ENCODE data around the gene TTLL11. TPM values are rescaled to one million over a fixed set of nuclear protein-coding genes. Genes with fewer than 3 reads are reported as not detected.

Gene TTLL11
- total RNA-seq, 1 experiment from 2014 or later: 7.1 TPM

DNA sequence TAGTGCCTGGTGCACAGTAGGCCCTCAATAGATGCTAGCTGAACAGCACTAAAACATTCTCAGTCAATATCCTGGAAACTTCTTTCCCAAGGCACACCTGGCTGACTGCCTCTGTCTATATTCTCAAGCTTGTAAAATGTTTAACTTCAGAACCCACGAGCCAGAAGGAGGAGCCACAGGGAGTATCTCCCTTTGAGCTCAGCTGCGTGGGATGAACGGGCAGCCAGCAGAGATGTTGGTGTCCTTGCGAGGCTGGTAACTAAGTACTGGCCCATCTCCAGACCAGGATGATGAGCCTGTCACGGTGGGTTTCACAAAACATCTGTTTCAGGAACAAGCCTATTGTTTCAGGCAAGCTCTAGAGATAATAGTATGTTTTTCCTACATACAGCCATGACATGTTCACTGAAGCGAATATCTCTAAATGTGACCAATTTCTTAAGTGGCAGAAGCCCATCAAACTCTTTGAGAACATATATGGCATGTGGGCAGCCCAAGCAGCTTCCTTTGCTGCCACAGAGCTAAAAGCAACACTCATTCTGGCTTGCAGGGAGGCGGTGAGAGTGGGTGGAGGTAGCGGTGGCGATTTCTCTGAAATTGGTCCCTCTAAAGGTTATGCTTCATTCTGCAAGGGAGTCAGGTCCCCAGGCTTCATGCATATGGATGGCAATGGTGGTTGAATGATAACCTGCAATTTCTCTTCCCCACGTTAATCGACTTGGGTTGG, 206.2 kb downstream of the TTLL11 start:
- no peak for DNase-seq (ENCODE audit: low read depth)

DNA sequence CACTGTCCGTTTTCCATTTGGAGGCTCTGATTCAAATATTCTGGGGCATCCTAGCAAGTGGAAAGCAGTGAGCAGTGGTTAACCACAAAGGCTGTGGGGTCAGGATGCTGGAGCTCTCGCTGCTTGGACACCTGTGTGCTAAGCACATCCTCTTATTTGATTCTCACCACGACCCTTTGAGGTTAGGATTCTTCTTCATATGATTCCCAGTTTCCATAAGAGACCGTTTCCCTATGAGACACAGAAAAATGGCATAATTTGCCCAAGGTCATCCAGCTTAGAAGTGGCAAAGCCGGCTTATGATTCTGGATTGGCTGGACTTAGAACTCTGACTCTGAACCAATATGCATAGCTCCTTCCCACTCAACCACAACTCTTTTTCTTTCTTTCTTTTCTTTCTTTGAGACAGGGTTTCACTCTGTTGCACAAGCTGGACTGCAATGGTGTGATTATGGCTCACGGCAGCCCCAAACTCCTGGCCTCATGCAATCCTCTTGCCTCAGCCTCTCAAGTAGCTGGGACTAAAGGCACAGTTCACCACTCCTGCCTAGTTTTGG, 207.7 kb downstream of the TTLL11 start:
- peak; percentile 74 for DNase-seq (ENCODE audit: low read depth)

DNA sequence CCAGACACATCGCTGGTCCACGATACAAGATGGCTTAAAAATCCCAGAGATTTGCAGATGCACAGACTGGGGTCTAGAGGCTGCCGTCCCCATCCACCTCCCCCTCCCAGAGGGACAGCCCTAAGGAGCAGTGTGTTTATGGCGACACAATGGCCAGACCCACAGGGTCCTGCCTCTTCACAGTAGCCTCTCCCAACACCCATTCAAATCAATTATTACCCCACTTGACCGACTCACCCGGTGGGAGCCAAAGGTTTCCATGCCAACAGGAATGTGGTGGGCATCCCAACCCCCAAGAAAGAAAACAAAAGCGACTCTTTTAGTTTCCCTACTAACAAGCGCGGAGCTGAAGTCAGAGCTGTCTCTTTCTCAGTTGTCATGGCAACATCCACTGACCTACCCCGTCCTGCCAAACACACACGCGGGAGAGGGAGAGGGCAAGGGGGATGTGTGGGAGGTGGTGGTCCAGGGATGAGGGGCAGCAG, 209.0 kb downstream of the TTLL11 start:
- no peak for DNase-seq (ENCODE audit: low read depth)

DNA sequence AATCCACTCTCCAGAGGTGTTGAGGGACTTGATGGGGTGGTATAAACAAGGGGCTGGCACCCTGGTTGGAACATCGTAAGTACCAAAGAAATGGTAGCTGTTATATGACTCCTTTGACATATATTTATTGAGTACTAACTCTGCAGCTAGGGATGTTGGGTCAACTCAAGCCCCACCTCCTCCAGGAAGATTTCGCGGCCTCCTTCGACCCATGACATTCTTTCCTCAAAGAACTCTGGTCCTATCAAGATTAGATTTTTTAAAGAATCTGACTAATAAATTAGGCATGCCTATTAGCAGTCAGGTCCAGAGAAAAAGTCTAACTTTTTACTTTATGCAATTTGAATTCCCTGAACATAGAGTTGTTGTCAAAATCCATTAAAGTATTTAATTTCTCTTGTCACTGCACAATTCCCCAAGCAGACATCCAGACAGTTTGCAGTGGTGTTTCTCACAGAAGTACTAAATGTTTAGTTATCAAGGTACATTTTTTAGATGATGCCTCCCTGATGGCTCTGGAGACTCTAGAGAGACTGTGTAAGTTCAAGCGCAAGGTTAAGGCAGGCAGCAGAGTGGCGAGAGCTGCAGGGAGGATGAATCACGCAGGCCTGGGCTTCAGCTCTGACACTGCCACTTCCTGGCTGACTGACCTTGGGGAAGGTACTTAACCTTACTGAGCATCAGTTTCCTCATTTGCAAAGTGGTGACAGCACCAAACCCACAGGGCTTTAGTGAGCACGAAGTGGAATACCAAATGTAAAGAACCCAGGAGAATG, 209.6 kb downstream of the TTLL11 start:
- peak; percentile 64 for DNase-seq (ENCODE audit: low read depth)

DNA sequence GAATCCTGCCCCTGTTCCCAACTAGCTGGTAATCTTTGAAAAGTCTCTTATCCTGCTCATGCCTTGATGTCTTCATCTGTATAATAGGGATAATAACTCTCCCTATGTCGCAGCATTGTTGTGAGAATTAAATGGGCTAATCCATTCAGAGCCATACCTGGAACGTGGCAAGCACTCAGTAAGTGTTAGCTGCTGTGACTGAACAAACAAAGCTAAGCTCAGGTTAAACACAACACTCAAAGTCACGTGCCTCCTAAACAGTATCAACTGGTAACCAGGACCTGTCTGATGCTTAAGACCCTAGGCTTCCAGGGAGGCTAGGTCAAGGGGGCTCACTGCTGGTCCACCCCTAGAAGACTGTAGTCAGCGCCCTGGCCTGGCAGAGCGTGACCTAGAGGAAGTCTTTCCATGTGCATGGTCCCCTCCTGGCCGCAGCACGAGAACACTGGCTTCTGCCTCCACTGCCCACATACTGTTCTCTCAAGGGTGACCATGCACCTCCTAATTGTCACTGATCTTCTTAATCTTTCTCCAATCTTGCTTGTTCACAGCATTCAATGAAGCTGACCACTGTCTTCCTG, 211.1 kb downstream of the TTLL11 start:
- DNase-seq (ENCODE audit: low read depth): no peak

DNA sequence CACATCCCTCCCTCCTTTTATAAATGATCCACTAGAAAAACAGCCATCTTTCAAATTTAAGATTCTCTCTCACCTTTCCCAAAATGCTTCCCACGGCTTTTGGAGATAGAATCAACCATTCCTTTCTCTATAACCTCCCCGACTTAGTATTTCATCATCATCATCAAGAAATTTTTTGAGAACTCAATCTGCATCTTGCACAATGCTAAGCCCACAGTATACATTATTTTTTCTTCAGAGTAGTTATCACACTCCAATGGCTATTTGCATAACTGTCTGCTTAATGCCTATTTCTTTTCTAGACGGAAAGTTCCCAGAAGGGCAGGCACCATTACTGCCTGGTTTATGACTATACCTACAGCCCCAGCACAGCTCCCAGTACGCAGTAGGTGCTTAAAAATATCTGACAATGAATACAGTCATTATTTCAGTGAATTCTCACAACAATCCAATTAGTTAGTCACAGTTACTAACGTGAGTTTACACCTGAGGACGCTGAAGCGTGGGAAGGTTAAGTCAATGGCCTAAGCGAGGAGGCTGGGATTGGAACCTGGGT, 212.7 kb downstream of the TTLL11 start:
- no peak for DNase-seq (ENCODE audit: low read depth)

DNA sequence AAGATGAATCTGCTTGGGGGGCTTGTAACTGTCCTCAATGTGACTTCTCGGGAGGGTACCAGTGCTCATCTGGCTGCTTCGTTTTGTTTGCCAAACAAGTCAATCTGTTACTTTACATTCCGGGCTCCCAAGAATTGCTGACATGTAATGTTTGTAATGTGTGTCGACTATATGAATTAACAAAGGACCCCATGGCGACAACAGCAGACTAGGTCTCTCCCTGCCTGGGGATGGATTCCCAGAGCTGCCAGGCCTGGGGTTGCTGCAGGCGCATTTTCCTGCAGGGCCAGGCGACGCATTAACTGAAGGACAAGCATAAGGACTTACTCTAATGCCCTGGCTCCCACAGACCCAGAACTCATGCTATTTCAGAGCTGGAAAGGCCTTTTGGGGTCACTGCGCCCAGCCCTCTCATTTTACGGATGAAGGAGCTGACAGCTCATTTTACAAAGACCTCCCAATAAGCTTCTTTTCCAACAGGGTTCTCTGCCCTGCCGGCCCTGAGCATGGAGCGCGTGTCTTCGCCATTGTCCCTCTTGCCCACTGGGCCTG, 214.8 kb downstream of the TTLL11 start:
- no peak for DNase-seq (ENCODE audit: low read depth)

DNA sequence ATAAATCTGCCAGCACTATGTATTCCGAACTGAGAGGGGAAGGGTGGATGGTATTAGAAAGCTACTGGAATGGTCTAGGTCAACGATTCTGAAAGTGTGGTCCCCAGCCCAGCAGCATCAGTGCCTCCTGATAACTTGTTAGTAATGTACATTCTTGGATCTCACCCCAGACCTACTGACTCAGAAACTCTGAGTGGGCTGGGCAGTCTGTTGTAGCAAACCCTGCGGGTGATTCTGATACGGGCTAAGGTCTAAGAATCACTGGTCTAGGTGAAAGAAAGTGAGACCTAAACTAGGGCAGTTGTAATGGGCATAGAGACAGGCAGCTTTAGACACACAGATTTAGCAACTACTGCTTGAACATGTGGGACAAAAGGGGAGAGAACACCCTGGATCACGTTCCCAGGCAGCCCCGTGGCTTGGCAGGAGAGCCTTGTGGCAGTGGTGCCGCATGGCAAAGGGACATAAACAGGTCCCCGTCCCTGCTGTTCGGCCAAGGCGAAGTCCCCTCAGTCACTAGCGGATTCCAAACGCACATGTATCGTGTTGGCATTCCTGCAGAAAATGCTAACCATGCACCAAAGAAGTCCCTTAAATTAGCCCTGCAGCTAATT, 216.3 kb downstream of the TTLL11 start:
- peak; percentile 51 for DNase-seq (ENCODE audit: low read depth)

DNA sequence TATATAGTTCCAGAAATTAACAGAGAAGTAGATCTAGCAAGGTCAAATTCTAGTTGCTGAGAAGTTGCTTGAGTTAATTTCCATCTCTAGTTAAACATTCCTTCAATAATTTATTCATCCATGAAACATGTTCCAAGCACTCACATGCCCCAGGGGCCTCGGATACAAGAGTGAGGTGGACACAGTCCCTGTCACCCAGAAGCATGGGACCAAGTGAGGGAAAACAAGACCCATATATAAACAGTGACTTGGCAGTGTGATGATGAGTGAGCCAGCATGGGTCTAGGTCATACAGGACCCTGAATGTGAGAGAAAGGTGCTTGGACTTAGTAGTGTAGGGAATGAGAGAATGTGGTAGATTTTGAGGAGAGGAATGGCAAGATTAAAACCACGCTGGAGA, 216.9 kb downstream of the TTLL11 start:
- no peak for DNase-seq (ENCODE audit: low read depth)

DNA sequence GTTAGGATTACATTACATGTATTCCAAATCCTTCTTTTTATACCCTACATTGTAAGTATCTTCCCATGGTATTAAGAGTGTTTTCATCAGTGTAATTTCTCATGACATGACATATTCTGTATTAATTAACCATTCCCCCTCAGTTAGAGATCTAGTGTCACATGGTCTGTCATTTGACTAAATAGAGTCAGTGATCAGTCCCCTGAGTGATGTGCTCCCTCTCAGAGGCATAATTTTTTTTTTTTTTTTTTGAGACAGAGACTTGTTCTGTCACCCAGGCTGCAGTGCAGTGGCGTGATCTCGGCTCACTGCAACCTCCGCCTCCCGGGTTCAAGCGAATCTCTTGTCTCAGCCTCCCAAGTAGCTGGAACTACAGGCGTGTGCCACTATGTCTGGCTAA, 218.6 kb downstream of the TTLL11 start:
- DNase-seq (ENCODE audit: low read depth): no peak

DNA sequence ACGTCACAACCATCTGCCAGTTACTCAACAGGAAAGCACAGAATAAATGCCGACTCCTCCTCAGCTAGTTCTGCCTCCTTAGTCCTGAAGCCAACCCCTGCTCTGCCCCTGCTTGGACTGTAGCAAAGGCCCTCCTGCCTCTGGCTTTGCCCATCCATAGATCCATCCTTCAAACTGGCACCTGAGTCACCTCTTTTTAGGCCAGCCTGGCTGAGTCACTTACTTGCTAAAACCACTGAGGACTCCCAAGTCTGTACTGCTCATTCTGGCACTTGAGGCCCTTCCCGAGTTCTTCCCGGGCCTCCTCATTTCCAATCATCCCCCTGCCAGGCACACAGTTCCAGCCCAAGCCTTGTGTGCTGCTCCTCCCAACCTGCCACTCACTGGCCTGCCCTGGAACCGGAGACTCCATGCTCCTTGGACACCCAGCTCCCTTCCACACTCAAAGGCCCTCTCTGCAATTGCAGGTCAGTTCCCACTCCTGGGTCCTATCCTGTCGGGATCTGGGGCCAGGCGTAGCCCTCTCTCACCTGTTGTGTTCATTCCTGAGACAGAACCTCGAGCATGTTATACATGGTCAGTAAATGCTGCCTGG, 221.6 kb downstream of the TTLL11 start:
- peak; percentile 85 for DNase-seq (ENCODE audit: low read depth)

DNA sequence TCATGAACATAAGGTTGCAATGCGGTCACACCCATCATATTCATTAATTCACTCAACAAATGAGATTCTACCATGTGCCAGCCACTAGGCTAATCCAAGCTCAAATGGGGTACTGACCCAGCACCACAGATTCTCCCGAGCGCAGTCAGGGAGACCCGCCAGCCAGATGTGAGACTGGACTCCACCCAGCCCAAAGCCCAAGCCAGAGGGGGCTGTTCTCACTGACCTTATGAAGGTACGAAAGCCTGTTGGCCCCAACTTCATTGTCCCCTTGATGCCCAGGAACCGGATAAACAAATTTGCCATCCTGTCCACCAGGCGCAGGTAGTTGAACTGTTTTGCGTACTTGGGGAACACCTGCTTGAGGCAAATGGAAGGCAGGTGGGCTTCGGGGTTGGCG, 222.8 kb downstream of the TTLL11 start:
- no peak for DNase-seq (ENCODE audit: low read depth)

DNA sequence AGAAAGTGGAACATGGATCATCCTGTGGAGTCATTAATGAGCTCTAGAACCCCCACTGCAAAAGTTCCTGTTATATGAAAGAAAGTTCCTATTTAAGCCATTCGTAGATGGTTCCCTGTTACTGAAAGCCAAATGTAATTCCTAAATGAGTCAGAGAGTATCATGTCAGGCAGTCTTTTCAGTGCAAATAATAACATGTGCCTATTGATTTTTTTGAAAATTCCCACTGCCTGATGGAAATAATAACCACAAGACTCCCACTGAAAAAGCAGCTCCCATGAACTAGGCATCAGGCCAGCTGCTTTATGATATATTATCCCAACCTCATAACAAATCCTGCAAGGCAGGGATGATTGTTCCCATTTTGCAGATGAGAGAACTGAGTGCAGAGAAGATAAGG, 224.5 kb downstream of the TTLL11 start:
- DNase-seq (ENCODE audit: low read depth): no peak

DNA sequence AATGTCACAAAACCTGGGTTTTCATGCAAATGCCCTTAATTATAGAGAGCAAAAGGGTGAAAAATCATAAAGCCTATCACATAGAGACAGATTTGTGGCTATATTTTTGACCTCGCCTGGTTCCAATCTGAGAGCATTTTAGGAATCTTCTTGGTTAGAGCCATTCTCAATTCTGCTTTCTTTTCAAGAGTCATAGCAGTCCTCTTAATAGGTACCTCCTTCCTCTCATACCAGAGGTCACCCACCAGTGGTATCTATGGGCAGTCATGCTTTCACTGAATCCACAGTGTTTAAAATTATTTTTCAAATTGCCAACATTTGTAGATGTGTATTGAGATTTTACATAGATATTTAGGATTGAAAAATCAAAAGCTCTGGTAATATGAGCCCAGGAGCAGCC, 226.2 kb downstream of the TTLL11 start:
- no peak for DNase-seq (ENCODE audit: low read depth)

DNA sequence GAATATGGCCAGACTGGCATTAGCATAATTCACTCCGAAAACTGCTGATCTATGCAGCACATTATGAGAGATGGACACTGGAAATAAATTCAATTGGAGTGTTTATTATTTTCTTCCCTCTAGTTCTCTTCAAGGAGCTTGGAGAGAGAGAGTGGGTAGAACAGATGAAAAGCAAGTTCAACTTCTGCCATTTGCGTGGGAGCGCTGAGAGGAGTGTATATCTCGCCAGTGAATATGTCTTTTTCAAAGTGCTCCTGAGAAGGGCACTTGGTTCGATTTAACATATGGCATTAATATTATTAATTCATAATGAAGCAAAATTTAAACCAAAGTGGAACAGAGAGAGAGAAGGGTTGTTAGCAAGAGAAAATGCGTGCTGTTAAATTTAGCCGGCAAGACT, 227.2 kb downstream of the TTLL11 start:
- DNase-seq (ENCODE audit: low read depth): no peak

DNA sequence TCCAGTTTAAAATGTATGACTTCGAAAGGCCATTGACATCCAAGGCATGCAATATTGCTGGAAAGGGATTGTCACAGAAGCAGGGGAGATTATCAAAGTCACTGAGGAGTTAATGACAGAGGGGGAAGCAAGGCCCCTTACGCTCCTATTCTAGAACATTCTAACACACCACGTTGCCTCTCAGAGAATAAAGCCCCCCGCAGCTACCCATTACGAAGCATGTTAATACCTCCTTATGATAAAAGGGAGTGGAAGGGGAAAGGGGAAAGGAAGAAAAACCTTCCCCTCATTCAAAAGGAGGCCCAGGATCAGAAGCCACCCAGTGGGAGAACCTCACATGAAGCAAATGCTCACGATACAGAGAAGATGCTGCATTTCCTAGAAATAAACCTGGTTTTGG, 228.0 kb downstream of the TTLL11 start:
- no peak for DNase-seq (ENCODE audit: low read depth)

DNA sequence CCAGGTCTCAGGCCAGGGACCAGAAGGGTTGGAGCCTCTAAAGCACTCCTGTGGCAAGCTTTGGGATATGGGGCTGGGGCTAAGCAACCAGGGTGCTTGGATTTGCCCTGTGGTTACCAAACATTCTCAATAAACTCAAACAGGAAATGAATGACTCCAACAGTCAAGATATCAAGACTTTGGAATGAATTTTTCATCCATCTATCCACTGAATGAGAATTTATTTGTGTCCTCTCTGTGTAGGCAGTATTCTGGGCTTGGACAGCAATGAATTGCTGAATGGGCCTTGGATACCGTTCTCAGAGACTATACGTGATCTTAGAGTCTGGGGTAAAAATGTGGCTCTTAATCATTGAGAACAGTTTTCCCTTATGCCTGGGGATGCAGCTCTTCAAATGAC, 229.2 kb downstream of the TTLL11 start:
- DNase-seq (ENCODE audit: low read depth): peak; percentile 52

DNA sequence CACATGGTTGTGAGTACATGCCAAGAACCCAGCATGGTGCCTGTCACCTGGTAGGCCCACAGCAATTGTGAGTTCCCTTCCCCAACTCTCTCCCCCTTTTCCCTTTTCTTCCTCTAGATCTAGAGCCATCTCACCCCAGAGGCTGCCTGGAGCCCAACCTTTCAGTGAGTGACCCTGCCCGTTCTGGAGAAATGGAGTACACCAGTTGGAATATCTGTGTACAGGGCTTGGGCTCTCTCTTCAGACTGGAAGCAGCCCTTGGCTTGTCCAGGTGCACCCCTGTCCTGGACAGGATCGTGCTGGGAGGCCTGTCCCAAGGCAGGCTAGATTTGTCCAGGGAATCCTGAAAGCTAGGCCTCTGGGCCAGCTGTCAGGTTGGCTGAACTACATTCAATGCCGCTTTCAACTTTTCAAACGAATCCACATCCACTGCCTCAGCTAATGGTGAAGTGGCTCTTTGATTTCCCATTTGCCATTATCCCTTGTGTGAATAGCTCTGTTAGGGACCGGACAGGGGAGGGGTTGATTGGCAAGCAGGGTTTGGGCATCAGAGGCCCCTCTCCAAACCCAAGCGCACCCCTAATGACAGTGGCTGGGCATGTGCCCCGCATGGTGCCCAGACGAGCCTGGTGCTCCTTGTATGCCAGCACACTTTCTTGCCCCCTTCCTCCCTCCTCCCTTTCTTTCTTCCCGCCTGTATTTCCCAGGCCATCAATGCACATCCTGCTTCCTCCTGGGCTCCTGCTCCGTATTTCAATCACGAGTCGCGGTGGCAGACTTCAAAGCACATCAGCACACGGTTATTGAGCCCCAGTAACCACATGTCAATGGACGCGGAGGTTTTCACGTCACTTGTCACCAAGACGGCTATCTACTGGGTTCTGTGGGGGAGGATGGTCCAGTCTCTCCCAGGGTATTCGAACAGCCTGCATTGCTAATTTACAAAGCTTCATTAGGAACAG, 230.5 kb downstream of the TTLL11 start:
- DNase-seq (ENCODE audit: low read depth): no peak

DNA sequence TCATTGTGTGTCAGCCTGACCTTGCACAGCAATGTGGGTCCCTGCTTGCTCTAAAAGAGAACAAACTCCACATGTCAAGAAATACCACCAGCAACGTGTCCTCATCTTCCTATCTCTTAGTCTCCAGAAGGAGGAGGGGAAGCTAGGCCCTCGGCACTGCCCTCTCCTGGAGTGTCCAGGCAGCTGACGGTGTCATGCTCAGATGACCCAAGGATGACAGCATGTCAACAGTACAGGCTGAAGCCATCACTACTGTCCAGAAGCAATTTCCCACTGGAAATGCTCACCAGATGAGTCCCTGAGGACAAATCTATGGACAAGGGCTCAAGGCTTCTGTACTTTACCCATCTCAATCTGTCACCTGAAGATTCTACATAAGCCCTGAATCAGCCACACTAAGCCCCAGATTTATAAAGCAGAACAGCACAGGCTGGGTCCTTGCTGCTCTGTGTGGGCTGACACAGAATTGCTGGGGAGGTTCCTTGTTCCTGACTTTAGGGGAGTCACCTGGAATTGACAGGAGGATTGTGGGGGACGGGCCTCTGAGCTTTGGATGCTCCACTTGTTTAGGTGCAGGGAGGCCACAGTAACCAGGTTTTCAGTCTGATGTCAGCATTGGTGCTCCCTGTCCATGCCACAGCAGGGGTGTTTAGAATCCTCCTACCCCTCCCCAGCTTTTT, 231.5 kb downstream of the TTLL11 start:
- peak; percentile 15 for DNase-seq (ENCODE audit: low read depth)

Data from HT1080 (cell line).